PFSK-1 (cell line): ENCODE data around the gene CNDP2.

Experiments
- REST ChIP-seq, 2 experiments: IDR thresholded peaks; 2 replicates each; pipeline versions ENCODE4 v1.6.1 to v1.8.0; 2011 to 2012; ENCODE audit warnings: low read depth in 2 of 2, low read length in 2 of 2, control low read depth in 1 of 2, inconsistent platforms in 1 of 2, mild to moderate bottlenecking in 1 of 2, moderate library complexity in 1 of 2; ENCODE audit not compliant: insufficient read depth in 1 of 2
- TAF1 ChIP-seq: IDR thresholded peaks from 2 replicates; pipeline ENCODE4 v1.6.1; 2012; ENCODE audit warnings: low read length, control low read depth, borderline replicate concordance; ENCODE audit not compliant: insufficient read depth

- TF ChIP-seq TAF1 (no peak), REST (IDR thresholded peaks at IDR 0.05; ENCODE audit: insufficient read depth in 1 of 2, low read depth in 2 of 2, low read length in 2 of 2) (no peak)
These were observed 61.9 kb downstream of the CNDP2 start for GRCh38 chr18:74558096-74558495.
